ENCODE data around the gene ADAMTS19.

- TF ChIP-seq CTCF (IDR thresholded peaks at IDR 0.05; ENCODE audit: low read length) (no peak), EZH2 (IDR thresholded peaks at IDR 0.05; ENCODE audit: borderline replicate concordance, low read length) (no peak)
These were observed 51.2 kb downstream of the ADAMTS19 start for GRCh38 chr5:129511291-129511690.

Measured in OCI-LY1 (cell line).